HG03571 (cell line): ENCODE measurements around the gene IVNS1ABP.
"Not testable (repeated sequence)": the region's sequence is repeated elsewhere in the genome, so short reads cannot be mapped to it uniquely, and the experiment has no call there.

Experiments
- ATAC-seq: cut with Tn5 transposase; IDR thresholded peaks from one replicate; pipeline ENCODE4 v1.9.1; 2021; ENCODE audit not compliant: unreplicated experiment

Gene IVNS1ABP

GRCh38 chr1:185317034-185317885 lies at the start of gene IVNS1ABP:
Gene IVNS1ABP (minus strand): TSS chr1:185317243. CDS start chr1:185309493, 7,750 bp downstream.
- ATAC-seq: peak; percentile 66

- ATAC-seq: no peak
These were observed 48.9 kb upstream of the IVNS1ABP start for GRCh38 chr1:185365951-185366350.

GRCh38 chr1:185364528-185364927 lies 47.5 kb upstream of the IVNS1ABP start:
- ATAC-seq: not testable (repeated sequence)

GRCh38 chr1:185363205-185363604 lies 46.2 kb upstream of the IVNS1ABP start:
- ATAC-seq: no peak

GRCh38 chr1:185360714-185361113 lies 43.7 kb upstream of the IVNS1ABP start:
- ATAC-seq: no peak

- ATAC-seq: no peak
These were observed 41.9 kb upstream of the IVNS1ABP start for GRCh38 chr1:185358957-185359356.

GRCh38 chr1:185355947-185356346 lies 38.9 kb upstream of the IVNS1ABP start:
- ATAC-seq: no peak

GRCh38 chr1:185353124-185353523 lies 36.1 kb upstream of the IVNS1ABP start:
- no peak for ATAC-seq

GRCh38 chr1:185351734-185352466 lies 34.9 kb upstream of the IVNS1ABP start:
- no peak for ATAC-seq

GRCh38 chr1:185350027-185350442 lies 33.0 kb upstream of the IVNS1ABP start:
- ATAC-seq: no peak

GRCh38 chr1:185349556-185349955 lies 32.5 kb upstream of the IVNS1ABP start:
- ATAC-seq: no peak

- ATAC-seq: no peak
These were observed 31.9 kb upstream of the IVNS1ABP start for GRCh38 chr1:185348985-185349384.

GRCh38 chr1:185348296-185348695 lies 31.3 kb upstream of the IVNS1ABP start:
- no peak for ATAC-seq

- ATAC-seq: no peak
These were observed 29.1 kb upstream of the IVNS1ABP start for GRCh38 chr1:185345913-185346720.

- no peak for ATAC-seq
These were observed 26.3 kb upstream of the IVNS1ABP start for GRCh38 chr1:185343306-185343705.

- no peak for ATAC-seq
These were observed 25.7 kb upstream of the IVNS1ABP start for GRCh38 chr1:185342672-185343259.

GRCh38 chr1:185342017-185342416 lies 25.0 kb upstream of the IVNS1ABP start:
- no peak for ATAC-seq

GRCh38 chr1:185341196-185341781 lies 24.2 kb upstream of the IVNS1ABP start:
- ATAC-seq: no peak

GRCh38 chr1:185338719-185339622 lies 21.9 kb upstream of the IVNS1ABP start:
- peak; percentile 97 for ATAC-seq
